T1000 (cell line): ENCODE measurements around the gene ATP8A1.
"Not testable (repeated sequence)": the region's sequence is repeated elsewhere in the genome, so short reads cannot be mapped to it uniquely, and the experiment has no call there.

ENCODE experiments used
- DNase-seq: peaks from one replicate; lab custom pipeline; 2025; ENCODE audit warnings: mixed read lengths; lab: John Stamatoyannopoulos, UW

The ATP8A1 gene

DNA sequence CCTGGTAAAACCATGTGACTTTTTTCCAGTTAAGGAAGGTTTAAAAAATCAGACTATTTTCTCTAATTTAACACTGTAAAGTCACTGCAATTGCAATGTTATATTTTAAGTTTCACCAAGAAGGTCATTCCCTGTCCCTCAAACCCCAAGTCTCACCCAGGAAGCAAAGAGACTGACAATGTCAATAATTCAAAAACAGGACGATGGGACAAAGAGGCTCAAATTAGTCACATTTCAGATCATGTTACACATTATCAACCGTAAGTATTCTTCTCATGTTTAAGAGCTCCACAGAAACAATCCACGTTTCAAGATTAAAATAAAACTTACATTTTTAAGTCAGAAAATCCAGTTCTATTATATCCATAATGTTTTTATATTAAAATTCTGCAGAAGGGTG, 246.5 kb downstream of the ATP8A1 start:
- no peak for DNase-seq

DNA sequence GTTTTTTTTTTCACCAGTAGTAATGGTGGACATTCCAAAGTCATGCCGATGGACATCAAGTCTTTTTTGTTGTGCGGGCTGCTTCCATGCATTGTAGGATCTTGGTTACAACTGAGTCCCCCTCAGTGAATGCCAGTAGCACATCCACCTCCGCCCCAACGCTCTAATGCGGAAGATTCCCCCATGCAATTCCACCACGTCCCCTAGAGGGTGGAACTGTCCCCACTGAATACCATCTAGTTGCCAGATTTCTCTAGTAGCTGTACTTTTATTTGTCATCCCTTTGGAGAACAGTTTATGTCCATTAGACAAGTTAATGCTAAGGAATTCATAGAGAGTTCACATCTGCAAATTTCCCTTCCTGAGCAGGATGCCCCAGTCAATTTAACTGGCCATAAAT, 252.9 kb downstream of the ATP8A1 start:
- no peak for DNase-seq

DNA sequence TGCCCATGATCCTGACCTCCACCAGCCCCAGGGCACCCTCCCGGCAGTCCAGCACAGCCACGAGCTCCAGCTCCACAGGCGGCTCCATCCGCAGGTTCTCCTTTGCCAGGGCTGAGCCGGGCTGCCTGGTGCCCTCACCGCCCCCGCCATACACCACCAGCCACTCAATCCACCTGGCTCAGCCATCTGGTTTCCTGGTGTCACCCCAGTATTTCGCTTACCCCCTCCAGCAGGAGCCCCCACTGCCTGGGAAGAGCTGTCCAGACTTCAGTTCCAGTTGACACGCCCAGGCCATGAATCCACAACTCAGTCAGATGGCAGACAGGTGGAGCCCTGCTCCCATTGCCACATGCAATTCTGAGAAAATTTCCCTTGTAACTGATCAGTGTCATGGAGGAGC, 255.7 kb downstream of the ATP8A1 start:
- no peak for DNase-seq

DNA sequence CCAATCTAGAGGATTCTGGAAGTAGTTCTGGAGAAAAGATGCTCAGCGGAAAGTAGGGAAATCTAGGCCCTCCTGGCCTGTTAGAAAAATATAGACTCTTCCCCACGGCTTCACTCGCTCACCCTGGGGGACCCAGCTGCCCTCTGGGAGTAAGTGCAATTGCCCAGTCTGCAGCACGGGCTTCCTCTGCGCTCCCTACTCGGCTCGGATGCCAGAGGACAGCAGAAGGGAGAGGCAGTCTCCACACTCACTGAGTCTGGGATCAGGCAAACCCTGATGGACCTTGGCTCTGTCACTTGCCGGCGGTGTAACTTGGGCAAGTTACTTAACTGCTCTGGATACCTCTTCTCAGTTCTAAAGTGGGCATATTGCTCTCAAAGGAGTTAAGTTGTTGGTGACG, 257.5 kb downstream of the ATP8A1 start:
- no peak for DNase-seq

GRCh38 chr4:42398871-42399331, 258.0 kb downstream of the ATP8A1 start:
- DNase-seq, result no peak

- no peak for DNase-seq
Measured at GRCh38 chr4:42398171-42398870, 258.6 kb downstream of the ATP8A1 start.

GRCh38 chr4:42397635-42398170, 259.2 kb downstream of the ATP8A1 start:
- DNase-seq, result peak; percentile 68

DNA sequence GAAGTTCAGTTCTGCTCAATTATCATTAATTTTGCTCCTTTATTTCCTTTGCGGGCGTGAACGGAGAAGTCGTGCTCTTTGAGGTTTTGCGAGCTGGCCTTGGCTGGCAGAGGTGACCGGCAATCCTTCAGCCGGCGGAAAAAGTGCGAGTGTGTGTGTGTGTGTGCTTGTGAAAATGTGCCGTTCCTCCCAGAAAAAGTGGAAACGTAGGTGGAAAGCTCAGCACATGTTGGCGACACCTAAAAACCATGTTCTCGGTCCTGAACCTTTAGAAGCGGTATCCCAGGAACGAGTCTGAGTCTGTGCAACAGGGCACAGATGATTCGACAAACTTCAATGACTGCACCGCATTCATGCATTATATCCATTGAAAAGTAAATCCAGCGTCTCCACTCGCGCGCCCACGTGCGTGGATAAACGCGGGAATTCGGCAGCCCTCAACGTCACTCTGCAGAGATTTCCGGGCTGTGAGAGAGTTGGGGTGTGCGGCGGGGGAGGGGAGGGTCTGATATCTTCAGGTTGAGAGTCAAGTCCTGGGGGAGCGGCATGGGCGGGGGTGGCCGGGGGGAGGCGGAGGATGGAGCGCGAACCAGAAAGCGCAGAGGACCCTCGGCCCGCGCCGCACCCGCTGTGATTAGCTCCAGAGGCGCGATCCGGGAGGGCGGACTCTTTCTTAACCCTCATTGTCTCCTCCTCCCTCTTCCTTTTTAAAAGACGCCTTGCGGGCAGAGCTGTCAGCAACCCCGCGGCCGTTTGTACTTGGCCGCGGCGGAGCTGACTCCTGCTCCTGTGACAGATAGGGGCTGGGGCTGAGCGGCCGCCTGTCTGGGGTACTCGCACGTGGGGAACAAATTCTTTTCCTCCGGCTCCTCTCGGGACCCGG, 259.9 kb downstream of the ATP8A1 start, which contains the start of gene SHISA3:
SHISA3 (plus strand) TSS at position 737 of the 883 bp plus-strand sequence. CDS start 569 bp downstream, outside the sequence.
- peak; percentile 64 for DNase-seq

- DNase-seq, result no peak
Measured at GRCh38 chr4:42396361-42396751, 260.5 kb downstream of the ATP8A1 start.

- DNase-seq, result no peak
Measured at GRCh38 chr4:42395595-42395994, 261.3 kb downstream of the ATP8A1 start.

- DNase-seq, result no peak
Measured at GRCh38 chr4:42392436-42392835, 264.5 kb downstream of the ATP8A1 start.

- DNase-seq, result no peak
Measured at GRCh38 chr4:42391981-42392380, 264.9 kb downstream of the ATP8A1 start.

- no peak for DNase-seq
Measured at GRCh38 chr4:42391355-42391664, 265.6 kb downstream of the ATP8A1 start.

DNA sequence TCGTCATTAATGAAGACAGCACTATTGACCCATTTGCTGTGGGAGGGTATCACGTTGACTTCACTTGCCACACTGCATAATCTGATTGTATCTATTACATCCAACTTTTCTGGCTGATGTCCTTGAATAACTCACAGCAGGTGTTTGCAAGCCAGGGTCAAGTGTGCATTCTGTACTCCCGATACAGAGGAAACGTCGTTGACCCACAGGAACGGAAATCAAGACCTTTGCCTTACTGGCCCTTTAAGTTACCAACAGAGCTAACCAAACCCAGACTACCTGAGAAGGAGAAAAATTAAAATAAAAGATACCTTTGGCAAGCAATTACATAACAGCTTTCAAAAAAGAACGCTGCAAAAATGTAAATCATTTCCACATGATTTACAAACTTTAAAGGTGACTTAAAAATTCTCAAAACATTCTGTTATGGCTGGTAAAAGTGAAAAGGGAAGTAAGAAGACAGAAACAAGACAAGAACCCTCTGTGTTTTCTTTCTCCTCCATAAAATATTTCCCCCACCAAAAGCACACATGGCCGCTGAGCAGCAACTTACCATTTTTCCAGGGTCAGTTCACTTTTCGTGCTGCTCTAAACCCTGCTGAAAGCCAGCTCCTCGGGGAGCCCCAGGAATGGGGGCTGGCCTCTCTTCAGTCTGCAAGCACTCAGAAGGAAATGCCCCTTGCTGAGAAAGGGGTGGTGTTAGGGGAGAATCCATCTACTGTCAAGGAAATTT, 266.1 kb downstream of the ATP8A1 start:
- DNase-seq, result no peak

DNA sequence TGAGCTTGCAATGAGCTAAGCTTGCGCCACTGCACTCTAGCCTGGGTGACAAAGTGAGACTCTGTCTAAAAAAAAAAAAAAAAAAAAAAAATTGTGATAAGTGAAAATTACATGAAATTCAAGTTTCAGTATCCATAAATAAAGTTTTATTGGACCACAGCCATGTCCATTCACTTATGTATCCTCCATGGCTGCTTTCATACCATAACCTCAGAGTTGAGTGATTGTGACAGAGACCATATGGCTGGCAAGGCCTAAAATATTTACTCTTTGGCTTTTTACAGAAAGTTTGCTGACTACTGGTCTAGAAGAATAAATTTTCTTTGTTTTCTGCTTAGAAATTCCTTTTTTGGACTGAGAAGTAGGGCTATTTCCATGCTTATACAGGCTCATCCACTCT, 271.4 kb downstream of the ATP8A1 start:
- no peak for DNase-seq

GRCh38 chr4:42381666-42382065, 275.2 kb downstream of the ATP8A1 start:
- no peak for DNase-seq

DNA sequence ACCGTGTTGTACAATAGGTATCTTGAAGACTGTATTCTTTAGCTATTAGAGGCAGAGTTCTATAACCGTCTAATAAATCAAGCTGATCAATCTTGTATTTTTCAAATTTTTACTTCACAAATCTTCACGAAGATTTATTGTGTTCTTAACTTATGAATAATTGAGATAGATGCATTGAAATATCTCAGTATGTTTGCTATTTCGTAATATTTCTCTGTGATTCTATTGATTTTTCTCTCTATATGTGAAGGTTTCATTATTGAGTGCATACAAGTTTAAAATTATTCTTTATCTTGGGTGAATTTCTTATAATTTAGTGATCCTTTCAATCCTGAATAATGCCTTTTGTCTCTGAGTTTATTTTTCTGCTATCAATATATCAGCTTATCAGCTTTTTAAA, 279.4 kb downstream of the ATP8A1 start:
- DNase-seq, result no peak

DNA sequence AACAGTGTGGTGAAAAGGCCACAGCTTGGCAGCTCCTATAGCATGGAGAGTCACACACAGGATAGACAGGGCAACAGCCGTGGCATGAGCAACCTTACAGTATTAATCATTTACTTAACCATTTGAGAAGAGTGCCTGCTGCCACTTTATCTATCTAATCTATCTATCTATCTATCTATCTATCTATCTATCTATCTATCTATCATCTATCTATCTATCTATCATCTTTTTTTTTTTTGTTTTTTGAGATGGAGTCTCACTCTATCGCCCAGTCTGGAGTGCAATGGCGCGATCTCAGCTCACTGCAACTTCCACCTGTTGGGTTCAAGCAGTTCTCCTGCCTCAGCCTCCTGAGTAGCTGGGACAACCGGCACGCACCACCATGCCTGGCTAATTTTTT, 284.6 kb downstream of the ATP8A1 start:
- DNase-seq, result not testable (repeated sequence)

DNA sequence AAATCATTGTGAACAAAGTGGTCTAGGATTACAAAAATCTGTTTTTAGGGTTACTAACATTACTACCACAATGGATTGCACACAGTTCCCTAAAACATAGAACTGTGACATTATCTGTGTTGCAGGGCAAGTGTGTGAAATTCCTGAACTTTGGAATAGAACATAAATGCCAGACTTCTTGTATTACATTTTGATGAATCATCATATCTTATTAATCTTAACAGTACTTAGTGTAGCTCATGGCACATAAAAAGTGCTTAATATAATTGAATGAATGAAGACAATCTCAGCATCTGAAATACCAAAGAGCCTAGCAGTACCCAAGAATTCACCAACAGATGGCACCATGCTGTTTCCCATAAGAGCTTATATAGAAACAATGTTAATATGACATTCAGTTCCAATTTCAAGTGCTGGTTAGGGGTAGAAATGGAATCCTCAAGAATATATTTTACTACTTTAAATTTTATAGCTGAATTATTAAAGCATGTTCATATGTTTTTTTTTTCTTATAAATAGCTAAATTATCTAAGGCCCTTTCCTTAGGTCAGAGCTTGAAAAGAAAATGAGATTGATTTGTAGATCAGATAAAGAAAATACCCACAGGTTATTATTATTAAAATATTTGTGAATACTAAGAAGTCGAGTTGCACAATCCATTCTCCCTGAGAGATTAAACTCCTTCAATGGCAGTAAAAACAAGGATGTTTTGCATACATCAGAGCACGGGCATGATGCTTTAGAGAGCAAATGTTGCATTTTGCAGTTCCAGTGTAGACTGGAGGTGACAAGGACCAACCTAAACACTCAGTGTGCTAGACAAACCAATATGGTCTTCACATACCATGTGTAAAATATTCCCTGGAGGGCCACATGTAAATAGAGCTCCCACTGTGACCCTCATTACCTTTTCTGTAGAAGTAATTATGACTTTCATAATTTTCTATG, 285.3 kb downstream of the ATP8A1 start:
- DNase-seq, result no peak

- DNase-seq, result no peak
Measured at GRCh38 chr4:42369489-42369888, 287.4 kb downstream of the ATP8A1 start.

- no peak for DNase-seq
Measured at GRCh38 chr4:42366959-42367358, 289.9 kb downstream of the ATP8A1 start.
